ES-I3 (cell line): Measurements from ENCODE around the gene MAP3K10.
A peak's percentile ranks its signal among the peaks of the same experiment; 100 is the strongest.
"Not testable (repeated sequence)": the region's sequence is repeated elsewhere in the genome, so short reads cannot be mapped to it uniquely, and the experiment has no call there.

Experiments
- H3K36me3 ChIP-seq: 2 replicates; pipeline ENCODE4 v1.6.1; 2013; ENCODE audit warnings: mild to moderate bottlenecking, low read length, control low read depth, moderate library complexity; ENCODE audit not compliant: insufficient read depth
- H3K4me1 ChIP-seq: 2 replicates; pipeline ENCODE4 v1.6.1; 2013; ENCODE audit warnings: mild to moderate bottlenecking, control low read depth, low read length; ENCODE audit not compliant: insufficient read depth
- H3K9ac ChIP-seq: 2 replicates; pipeline ENCODE4 v1.6.1; 2013; ENCODE audit warnings: low read depth, mild to moderate bottlenecking, low read length, moderate library complexity
- H3K9me3 ChIP-seq: 2 replicates; pipeline ENCODE4 v1.6.1; 2013; ENCODE audit warnings: mild to moderate bottlenecking, low read length, moderate library complexity; ENCODE audit not compliant: control insufficient read depth, insufficient read depth

Gene MAP3K10

GRCh38 chr19:40162104-40162503 lies 29.1 kb upstream of the MAP3K10 start:
- Histone ChIP-seq H3K9ac (no peak overlapping the region), H3K36me3 (no peaks in the 10 kb centered on the region), H3K9me3 (no peaks in the 10 kb centered on the region), H3K4me1 (no peaks in the 10 kb centered on the region)

GRCh38 chr19:40163541-40164129 lies 27.6 kb upstream of the MAP3K10 start:
- Histone ChIP-seq H3K9me3 (no peaks in the 10 kb centered on the region), H3K4me1 (no peaks in the 10 kb centered on the region), H3K36me3 (no peaks in the 10 kb centered on the region), H3K9ac (no peak overlapping the region)

DNA sequence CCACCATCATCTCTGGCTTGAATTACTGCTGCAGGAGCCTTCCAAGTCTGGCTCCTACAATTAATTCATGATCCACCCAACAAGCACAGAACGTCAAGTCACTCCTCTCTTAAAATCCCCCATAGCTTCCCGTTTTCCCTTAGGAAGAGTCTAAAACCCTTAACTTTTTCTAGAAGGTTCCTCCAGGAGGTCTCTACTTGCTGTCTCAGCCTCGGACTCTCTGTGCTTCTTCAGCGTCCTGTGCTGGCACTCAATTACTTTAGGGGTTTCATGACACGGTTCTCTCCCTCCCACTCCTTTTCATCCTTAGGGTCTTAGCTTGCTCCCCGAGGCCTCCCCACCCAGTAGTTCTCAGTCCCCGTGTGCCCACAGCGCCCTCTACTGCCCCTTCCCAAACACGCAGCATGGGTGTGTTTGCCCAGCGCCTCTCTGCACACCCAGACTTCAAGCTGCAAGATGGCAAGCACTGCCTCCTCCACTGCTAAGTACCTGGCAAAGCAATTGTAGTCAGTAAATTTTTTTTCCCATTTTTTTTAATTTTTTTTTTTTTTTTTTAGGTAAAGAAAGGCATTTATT lies 25.8 kb upstream of the MAP3K10 start:
- Histone ChIP-seq H3K9ac (no peak overlapping the region), H3K4me1 (no peaks in the 10 kb centered on the region), H3K9me3 (no peaks in the 10 kb centered on the region), H3K36me3 (no peaks in the 10 kb centered on the region)

DNA sequence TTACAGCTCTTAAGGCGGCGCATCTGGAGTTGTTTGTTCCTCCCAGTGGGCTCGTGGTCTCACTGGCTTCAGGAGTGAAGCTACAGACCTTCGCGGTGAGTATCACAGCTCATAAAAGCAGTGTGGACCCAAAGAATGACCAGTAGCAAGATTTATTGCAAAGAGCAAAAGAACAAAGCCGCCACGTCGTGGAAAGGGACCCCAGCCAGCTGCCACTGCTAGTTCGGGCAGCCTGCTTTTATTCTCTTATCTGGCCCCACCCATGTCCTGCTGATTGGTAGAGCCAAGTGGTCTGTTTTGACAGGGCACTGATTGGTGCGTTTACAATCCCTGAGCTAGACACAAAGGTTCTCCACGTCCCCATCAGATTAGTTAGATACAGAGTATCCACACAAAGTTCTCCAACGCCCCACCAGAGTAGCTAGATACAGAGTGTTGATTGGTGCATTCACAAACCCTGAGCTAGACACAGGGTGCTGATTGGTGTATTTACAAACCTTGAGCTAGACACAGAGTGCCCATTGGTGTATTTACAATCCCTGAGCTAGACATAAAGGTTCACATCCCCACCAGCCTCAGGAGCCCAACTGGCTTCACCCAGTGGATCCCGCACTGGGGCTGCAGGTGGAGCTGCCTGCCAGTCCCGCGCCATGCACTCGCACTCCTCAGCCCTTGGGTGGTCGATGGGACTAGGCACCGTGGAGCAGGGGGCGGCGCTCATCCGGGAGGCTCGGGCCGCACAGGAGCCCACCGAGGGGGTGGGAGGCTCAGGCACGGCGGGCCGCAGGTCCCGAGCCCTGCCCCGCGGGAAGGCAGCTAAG lies 21.5 kb upstream of the MAP3K10 start:
- H3K4me1 ChIP-seq, H3K9me3 ChIP-seq, H3K36me3 ChIP-seq, H3K9ac ChIP-seq: not testable (repeated sequence)

DNA sequence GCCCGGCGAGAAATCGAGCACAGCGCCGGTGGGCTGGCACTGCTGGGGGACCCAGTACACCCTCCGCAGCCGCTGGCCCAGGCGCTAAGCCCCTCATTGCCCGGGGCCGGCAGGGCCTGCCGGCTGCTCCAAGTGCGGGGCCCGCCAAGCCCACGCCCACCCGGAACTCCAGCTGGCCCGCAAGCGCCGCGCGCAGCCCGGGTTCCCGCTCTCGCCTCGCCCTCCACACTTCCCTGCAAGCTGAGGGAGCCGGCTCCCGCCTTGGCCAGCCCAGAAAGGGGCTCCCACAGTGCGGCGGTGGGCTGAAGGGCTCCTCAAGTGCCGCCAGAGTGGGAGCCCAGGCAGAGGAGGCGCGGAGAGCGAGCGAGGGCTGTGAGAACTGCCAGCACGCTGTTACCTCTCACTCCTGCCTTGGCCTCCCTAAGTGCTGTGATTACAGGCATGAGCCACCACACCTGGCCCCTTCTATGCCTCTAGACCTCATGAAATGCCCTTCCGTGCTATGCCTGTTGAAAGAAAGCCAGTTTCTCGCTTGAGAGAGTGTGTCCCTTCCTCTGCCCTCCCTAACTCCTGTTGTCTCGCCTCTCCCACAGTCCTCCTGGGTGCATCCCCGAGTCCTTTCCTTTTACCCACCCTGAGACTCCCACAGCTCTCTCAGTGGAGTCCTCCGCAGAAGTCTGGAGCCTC lies 20.8 kb upstream of the MAP3K10 start:
- not testable (repeated sequence) for H3K9ac ChIP-seq, H3K9me3 ChIP-seq, H3K36me3 ChIP-seq, H3K4me1 ChIP-seq

- H3K36me3 ChIP-seq, H3K4me1 ChIP-seq, H3K9me3 ChIP-seq, H3K9ac ChIP-seq: not testable (repeated sequence)
Measured at GRCh38 chr19:40171293-40171692, 19.9 kb upstream of the MAP3K10 start.

DNA sequence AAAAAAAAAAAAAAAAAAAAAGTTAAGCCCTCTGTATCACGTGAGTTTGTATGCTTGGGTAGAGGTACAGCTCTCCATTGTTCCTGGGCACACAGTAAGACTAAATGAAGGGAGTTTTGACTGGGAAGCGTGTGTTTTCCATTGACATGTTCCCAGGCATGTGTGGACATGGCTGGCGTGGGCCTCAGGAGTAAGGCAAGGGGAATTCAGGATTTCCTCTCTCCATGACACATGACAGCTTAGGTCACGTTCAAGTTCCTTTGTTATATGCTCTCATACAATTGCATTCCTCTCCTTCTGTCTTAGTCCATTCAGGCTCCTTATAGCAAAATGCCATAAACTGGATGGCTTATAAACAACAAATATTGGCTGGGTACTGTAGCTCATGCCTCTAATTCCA lies 17.1 kb upstream of the MAP3K10 start:
- Histone ChIP-seq H3K9me3 (no peaks in the 10 kb centered on the region), H3K4me1 (no peaks in the 10 kb centered on the region), H3K9ac (no peak overlapping the region), H3K36me3 (no peaks in the 10 kb centered on the region)

DNA sequence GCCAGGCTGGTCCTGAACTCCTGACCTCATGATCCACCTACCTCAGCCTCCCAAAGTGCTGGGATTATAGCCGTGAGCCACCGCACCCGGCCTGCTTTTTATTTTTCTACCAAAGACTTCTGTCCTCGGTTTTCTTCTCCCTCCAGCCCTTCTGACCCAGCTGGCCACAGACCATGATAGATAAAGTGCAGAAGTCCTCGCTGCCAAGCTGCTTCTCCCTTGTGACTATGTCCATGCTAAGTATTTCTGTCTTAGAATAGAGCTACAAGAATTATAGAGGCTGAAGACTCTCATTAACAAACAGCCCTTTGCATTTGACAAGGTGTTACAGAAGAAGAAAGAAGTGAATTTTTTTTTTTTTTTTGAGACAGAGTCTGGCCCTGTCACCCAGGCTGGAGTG lies 15.4 kb upstream of the MAP3K10 start:
- Histone ChIP-seq H3K36me3 (no peaks in the 10 kb centered on the region), H3K4me1 (no peaks in the 10 kb centered on the region), H3K9ac (no peak overlapping the region), H3K9me3 (no peaks in the 10 kb centered on the region)

- Histone ChIP-seq H3K4me1 (no peaks in the 10 kb centered on the region), H3K9ac (no peak overlapping the region), H3K36me3 (no peaks in the 10 kb centered on the region), H3K9me3 (no peaks in the 10 kb centered on the region)
Measured at GRCh38 chr19:40177286-40178070, 13.7 kb upstream of the MAP3K10 start.

GRCh38 chr19:40178756-40179155 lies 12.5 kb upstream of the MAP3K10 start:
- no peak overlapping the region for H3K9ac ChIP-seq
- H3K36me3 ChIP-seq = no peaks in the 10 kb centered on the region
- no peaks in the 10 kb centered on the region for H3K4me1 ChIP-seq
- no peaks in the 10 kb centered on the region for H3K9me3 ChIP-seq

GRCh38 chr19:40184273-40184672 lies 7.0 kb upstream of the MAP3K10 start:
- Histone ChIP-seq H3K9me3 (no peaks in the 10 kb centered on the region), H3K9ac (no peak overlapping the region)

DNA sequence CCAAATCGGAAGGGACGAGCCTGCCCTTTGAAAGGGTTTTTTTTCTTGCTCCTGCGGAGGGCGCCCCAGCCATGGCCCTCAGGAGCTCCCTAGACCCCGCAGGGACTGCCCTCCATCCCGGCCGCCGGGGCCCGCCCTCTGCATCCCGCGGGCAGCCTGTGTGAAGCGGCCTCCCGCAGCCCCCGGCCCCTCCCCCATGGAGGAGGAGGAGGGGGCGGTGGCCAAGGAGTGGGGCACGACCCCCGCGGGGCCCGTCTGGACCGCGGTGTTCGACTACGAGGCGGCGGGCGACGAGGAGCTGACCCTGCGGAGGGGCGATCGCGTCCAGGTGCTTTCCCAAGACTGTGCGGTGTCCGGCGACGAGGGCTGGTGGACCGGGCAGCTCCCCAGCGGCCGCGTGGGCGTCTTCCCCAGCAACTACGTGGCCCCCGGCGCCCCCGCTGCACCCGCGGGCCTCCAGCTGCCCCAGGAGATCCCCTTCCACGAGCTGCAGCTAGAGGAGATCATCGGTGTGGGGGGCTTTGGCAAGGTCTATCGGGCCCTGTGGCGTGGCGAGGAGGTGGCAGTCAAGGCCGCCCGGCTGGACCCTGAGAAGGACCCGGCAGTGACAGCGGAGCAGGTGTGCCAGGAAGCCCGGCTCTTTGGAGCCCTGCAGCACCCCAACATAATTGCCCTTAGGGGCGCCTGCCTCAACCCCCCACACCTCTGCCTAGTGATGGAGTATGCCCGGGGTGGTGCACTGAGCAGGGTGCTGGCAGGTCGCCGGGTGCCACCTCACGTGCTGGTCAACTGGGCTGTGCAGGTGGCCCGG lies 815 bp downstream of the MAP3K10 start:
- Histone ChIP-seq H3K36me3 (no peaks in the 10 kb centered on the region), H3K9ac (peak overlapping the region; percentile 100; the same call in 1 of the 2 replicates), H3K9me3 (no peaks in the 10 kb centered on the region), H3K4me1 (no peaks in the 10 kb centered on the region; the same call in 1 of the 2 replicates)

More at GRCh38 chr19:40184273-40184672, 7.0 kb upstream of the MAP3K10 start:
- Histone ChIP-seq H3K36me3 (no peaks in the 10 kb centered on the region), H3K4me1 (no peaks in the 10 kb centered on the region)

DNA sequence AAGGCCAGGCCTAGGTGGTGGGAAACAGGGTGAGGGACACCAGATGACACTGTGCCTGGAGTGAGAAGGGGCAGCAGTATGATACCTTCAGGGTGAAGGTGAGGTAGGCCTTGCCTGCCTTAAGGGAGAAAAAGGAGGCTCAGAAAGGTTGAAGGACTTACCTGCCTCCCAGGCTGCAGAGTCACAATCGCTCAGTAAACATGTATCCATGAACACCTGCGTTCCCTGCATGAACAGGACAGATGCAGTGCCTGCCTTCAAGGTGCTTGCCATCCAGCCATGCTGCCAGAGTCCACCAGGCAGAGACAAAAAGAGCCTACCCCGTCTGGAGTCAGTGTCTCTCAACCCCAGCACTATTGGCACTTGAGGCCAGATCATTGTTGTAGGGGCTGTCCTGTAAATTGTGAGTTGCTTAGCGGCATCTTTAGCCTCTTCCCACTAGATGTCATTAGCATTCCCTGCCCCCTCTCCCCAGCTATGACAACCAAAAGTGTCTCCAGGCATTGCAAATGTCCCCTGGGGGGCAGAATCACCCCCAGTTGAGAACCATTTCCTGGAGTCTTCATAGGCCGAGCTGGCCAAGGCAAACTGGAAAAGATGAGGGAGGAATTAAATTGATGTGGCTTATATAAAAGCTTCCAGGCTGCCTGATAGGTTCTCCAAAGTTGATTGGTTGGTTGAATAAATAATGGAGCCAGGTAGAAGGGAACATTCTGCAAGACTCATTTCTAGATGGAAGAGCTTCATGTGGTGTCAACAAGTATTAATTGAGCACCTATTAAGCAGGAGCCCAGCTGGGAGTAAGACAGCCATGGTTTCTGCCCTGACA lies 1.7 kb downstream of the MAP3K10 start:
- Histone ChIP-seq H3K9ac (no peak overlapping the region), H3K9me3 (no peaks in the 10 kb centered on the region), H3K4me1 (no peaks in the 10 kb centered on the region; the same call in 1 of the 2 replicates), H3K36me3 (no peaks in the 10 kb centered on the region)
